Measurements from ENCODE around the gene ARSD.

ARSD gene

GRCh38 chrX:2962381-2962780 lies 33.2 kb upstream of the ARSD start:
- ATAC-seq (ENCODE audit: insufficient read depth, low read depth), result no peak
- Histone ChIP-seq H3K36me3 (ENCODE audit: insufficient read depth, low read length) (no peaks in the 10 kb centered on the region), H3K9me3 (ENCODE audit: insufficient read depth, low read length, severe bottlenecking) (no peaks in the 10 kb centered on the region), H3K4me2 (ENCODE audit: insufficient read depth, low read length) (no peak overlapping the region), H3K27ac (ENCODE audit: low read length) (no peak overlapping the region), H3K79me2 (ENCODE audit: insufficient read depth, low read length) (no peaks in the 10 kb centered on the region), H3K4me3 (ENCODE audit: low read depth in 1 of 2, low read length in 2 of 2) (no peak overlapping the region), H2AFZ (ENCODE audit: low read depth, low read length) (no peak overlapping the region), H3K4me1 (ENCODE audit: insufficient read depth, low read length) (no peaks in the 10 kb centered on the region), H3K27me3 (ENCODE audit: insufficient read depth, low read length, poor library complexity) (no peaks in the 10 kb centered on the region), H4K20me1 (ENCODE audit: insufficient read depth, low read length) (no peaks in the 10 kb centered on the region), H3K9ac (ENCODE audit: low read depth, low read length) (no peak overlapping the region)
- DNase-seq, result no peak
- no peak for TF ChIP-seq EZH2 (IDR thresholded peaks at IDR 0.05; ENCODE audit: borderline replicate concordance, low read depth, low read length, severe bottlenecking)
- TF ChIP-seq, protein P1, sequence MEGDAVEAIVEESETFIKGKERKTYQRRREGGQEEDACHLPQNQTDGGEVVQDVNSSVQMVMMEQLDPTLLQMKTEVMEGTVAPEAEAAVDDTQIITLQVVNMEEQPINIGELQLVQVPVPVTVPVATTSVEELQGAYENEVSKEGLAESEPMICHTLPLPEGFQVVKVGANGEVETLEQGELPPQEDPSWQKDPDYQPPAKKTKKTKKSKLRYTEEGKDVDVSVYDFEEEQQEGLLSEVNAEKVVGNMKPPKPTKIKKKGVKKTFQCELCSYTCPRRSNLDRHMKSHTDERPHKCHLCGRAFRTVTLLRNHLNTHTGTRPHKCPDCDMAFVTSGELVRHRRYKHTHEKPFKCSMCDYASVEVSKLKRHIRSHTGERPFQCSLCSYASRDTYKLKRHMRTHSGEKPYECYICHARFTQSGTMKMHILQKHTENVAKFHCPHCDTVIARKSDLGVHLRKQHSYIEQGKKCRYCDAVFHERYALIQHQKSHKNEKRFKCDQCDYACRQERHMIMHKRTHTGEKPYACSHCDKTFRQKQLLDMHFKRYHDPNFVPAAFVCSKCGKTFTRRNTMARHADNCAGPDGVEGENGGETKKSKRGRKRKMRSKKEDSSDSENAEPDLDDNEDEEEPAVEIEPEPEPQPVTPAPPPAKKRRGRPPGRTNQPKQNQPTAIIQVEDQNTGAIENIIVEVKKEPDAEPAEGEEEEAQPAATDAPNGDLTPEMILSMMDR (IDR thresholded peaks at IDR 0.05; ENCODE audit: borderline replicate concordance, extremely low read depth, low read length, poor library complexity, severe bottlenecking), result no peak

GRCh38 chrX:2960861-2961515 lies 31.8 kb upstream of the ARSD start:
- ATAC-seq (ENCODE audit: insufficient read depth, low read depth) (no peak), DNase-seq (no peak)
- Histone ChIP-seq H3K36me3 (ENCODE audit: insufficient read depth, low read length) (no peaks in the 10 kb centered on the region), H3K27ac (ENCODE audit: low read length) (no peak overlapping the region), H3K4me3 (ENCODE audit: low read depth in 1 of 2, low read length in 2 of 2) (no peak overlapping the region), H2AFZ (ENCODE audit: low read depth, low read length) (no peak overlapping the region), H3K4me1 (ENCODE audit: insufficient read depth, low read length) (no peaks in the 10 kb centered on the region), H3K79me2 (ENCODE audit: insufficient read depth, low read length) (no peaks in the 10 kb centered on the region), H3K27me3 (ENCODE audit: insufficient read depth, low read length, poor library complexity) (no peaks in the 10 kb centered on the region), H3K9ac (ENCODE audit: low read depth, low read length) (no peak overlapping the region), H3K4me2 (ENCODE audit: insufficient read depth, low read length) (no peak overlapping the region), H3K9me3 (ENCODE audit: insufficient read depth, low read length, severe bottlenecking) (no peaks in the 10 kb centered on the region), H4K20me1 (ENCODE audit: insufficient read depth, low read length) (no peaks in the 10 kb centered on the region)
- TF ChIP-seq EZH2 (IDR thresholded peaks at IDR 0.05; ENCODE audit: borderline replicate concordance, low read depth, low read length, severe bottlenecking), result no peak
- TF ChIP-seq, protein P1 (IDR thresholded peaks at IDR 0.05; ENCODE audit: borderline replicate concordance, extremely low read depth, low read length, poor library complexity, severe bottlenecking), result no peak

- Histone ChIP-seq H3K4me3 (ENCODE audit: low read depth in 1 of 2, low read length in 2 of 2) (no peak overlapping the region), H3K36me3 (ENCODE audit: insufficient read depth, low read length) (no peaks in the 10 kb centered on the region), H3K79me2 (ENCODE audit: insufficient read depth, low read length) (no peaks in the 10 kb centered on the region), H3K4me1 (ENCODE audit: insufficient read depth, low read length) (no peaks in the 10 kb centered on the region), H3K27ac (ENCODE audit: low read length) (no peak overlapping the region), H3K27me3 (ENCODE audit: insufficient read depth, low read length, poor library complexity) (no peaks in the 10 kb centered on the region), H3K9ac (ENCODE audit: low read depth, low read length) (no peak overlapping the region), H2AFZ (ENCODE audit: low read depth, low read length) (no peak overlapping the region), H4K20me1 (ENCODE audit: insufficient read depth, low read length) (no peaks in the 10 kb centered on the region), H3K9me3 (ENCODE audit: insufficient read depth, low read length, severe bottlenecking) (no peaks in the 10 kb centered on the region), H3K4me2 (ENCODE audit: insufficient read depth, low read length) (no peak overlapping the region)
- DNase-seq (no peak), ATAC-seq (ENCODE audit: insufficient read depth, low read depth) (no peak)
- TF ChIP-seq, protein P1 (IDR thresholded peaks at IDR 0.05; ENCODE audit: borderline replicate concordance, extremely low read depth, low read length, poor library complexity, severe bottlenecking), result no peak
- no peak for TF ChIP-seq EZH2 (IDR thresholded peaks at IDR 0.05; ENCODE audit: borderline replicate concordance, low read depth, low read length, severe bottlenecking)
Measured at GRCh38 chrX:2958199-2958598, 29.1 kb upstream of the ARSD start.

All from DND-41 (cell line).